Esophagus squamous epithelium (tissue), 5 donors: ENCODE data around the gene GLP1R. TPM values are rescaled to one million over a fixed set of nuclear protein-coding genes. Genes with fewer than 3 reads are reported as not detected.

Experiments used
- DNase-seq: peaks from one replicate; lab custom pipeline; 2025; lab: John Stamatoyannopoulos, UW
- H3K27ac ChIP-seq, 4 donors: fragments of 200-600 bp; sonication (generic); one replicate each; pipeline ENCODE4 v1.5.1; 2016 to 2019; ENCODE audit warnings: mild to moderate bottlenecking in 1 of 4
- H3K27me3 ChIP-seq, 4 donors: fragments of 200-600 bp; sonication (generic); 1 replicate in 3 of 4; 2 replicates in 1 of 4; pipeline versions ENCODE4 v1.5.1 to v1.6.0; 2017 to 2021; ENCODE audit warnings: antibody characterized with exemption in 1 of 4
- H3K36me3 ChIP-seq, 3 donors: fragments of 200-600 bp; sonication (generic); one replicate each; pipeline ENCODE4 v1.5.1; 2016 to 2019
- H3K4me1 ChIP-seq, 3 donors: fragments of 200-600 bp; sonication (generic); one replicate each; pipeline ENCODE4 v1.5.1; 2017 to 2019
- H3K4me3 ChIP-seq, 4 donors: fragments of 200-600 bp; sonication (generic); 1 replicate in 3 of 4; 2 replicates in 1 of 4; pipeline ENCODE4 v1.5.1; 2016 to 2019; ENCODE audit warnings: mild to moderate bottlenecking in 2 of 4, moderate library complexity in 1 of 4
- H3K9me3 ChIP-seq, 3 donors: fragments of 200-600 bp; sonication (generic); one replicate each; pipeline ENCODE4 v1.5.1; 2016 to 2019
- POLR2A ChIP-seq, 4 donors: fragments of 450-650 bp; IDR thresholded peaks; one replicate each; pipeline ENCODE4 v1.6.1; 2017; ENCODE audit warnings: antibody characterized with exemption in 4 of 4, mild to moderate bottlenecking in 4 of 4, moderate library complexity in 3 of 4
- WGBS, 2 donors: methylation state at CpG; one replicate each; pipeline ENCODE4 v1.1.5; 2018; 5-methylcytosine and 5-hydroxymethylcytosine counted together
- intact Hi-C: fragments of 100-400 bp; cut with DNase I; formaldehyde crosslinking; loops from one replicate; pipeline ENCODE4 v1.15.0; 2022
- total RNA-seq, 4 donors: library from RNA; depleted of rRNA; stranded (reverse); fragments of >200 nt; gene quantifications; one replicate each; pipeline ENCODE4 v1.1.0, GENCODE V29; 2016
- TF ChIP-seq, protein P1 (sequence below), 6 experiments: fragments of 450-650 bp in 4 of 6; fragments of 200-600 bp in 2 of 6; sonication (generic) in 2 of 6; IDR thresholded peaks; one replicate each; pipeline ENCODE4 v1.5.1; 2016 to 2019; ENCODE audit warnings: antibody characterized with exemption in 6 of 6, mild to moderate bottlenecking in 4 of 6, moderate library complexity in 4 of 6
- donor health status: DM: yes; HTN: yes; CAD: no.

GLP1R gene
- total RNA-seq, 4 donors from 2014 or later, result under 0.01 to 0.15 TPM; not detected in 2

DNA sequence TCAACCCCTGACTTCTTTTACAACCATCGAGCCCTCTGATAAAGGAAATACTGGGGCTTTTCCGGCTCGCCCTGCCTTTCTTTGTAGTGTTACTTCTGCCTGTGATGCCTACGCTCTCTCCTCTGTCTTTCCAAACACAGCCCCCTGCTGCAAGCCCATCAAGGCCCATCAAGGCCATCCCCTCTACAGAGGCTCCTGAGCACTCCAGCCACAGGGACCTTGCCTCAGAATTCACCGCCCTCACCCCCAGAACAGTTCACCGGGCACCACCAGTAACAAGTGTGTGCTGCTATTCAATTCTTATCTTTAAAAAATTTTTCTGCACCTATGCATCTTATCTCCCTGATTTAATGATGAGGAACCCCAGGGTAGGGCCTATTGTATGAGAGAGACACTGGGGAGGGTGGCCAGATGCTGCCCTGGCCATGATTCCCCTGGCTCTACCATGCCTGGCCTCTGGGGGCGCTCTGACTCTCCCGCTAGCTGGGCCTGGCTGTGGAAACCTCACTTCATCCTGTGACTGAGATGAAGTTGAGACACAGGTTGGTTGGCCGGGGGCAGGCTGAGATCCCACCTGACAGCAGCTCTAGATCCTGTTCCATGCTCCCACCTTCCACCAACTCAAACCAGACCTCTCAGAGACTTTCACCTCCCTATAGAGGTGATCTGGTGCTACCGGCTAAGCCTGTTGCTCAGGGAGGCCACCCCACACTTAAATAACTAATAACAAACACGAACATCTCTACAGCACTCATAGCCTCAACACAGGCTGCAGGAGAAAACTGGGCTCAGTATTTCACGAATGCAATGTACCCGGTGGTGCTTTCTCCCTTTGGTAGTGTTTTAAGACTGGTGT lies 19.2 kb upstream of the GLP1R start:
- no peak overlapping the region for H3K4me3 ChIP-seq
- WGBS, 2 donors, result 81 to 82% methylated on average over 10 to 12 of the region's 13 CpGs
- no peak for DNase-seq
- TF ChIP-seq, protein P1, sequence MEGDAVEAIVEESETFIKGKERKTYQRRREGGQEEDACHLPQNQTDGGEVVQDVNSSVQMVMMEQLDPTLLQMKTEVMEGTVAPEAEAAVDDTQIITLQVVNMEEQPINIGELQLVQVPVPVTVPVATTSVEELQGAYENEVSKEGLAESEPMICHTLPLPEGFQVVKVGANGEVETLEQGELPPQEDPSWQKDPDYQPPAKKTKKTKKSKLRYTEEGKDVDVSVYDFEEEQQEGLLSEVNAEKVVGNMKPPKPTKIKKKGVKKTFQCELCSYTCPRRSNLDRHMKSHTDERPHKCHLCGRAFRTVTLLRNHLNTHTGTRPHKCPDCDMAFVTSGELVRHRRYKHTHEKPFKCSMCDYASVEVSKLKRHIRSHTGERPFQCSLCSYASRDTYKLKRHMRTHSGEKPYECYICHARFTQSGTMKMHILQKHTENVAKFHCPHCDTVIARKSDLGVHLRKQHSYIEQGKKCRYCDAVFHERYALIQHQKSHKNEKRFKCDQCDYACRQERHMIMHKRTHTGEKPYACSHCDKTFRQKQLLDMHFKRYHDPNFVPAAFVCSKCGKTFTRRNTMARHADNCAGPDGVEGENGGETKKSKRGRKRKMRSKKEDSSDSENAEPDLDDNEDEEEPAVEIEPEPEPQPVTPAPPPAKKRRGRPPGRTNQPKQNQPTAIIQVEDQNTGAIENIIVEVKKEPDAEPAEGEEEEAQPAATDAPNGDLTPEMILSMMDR (IDR thresholded peaks at IDR 0.05), result peak; percentile 11 to 47 (median 26)
- TF ChIP-seq POLR2A (IDR thresholded peaks at IDR 0.05), result no peak
- peaks cover 0 to 72% (median 0%) of the 10 kb centered on the region in 4 donors for H3K27me3 ChIP-seq
- H3K36me3 ChIP-seq, result no peaks in the 10 kb centered on the region
- no peaks in the 10 kb centered on the region for H3K4me1 ChIP-seq
- H3K9me3 ChIP-seq, result no peaks in the 10 kb centered on the region
- intact Hi-C loops, result no loop called here
- H3K27ac ChIP-seq, result no peak overlapping the region

DNA sequence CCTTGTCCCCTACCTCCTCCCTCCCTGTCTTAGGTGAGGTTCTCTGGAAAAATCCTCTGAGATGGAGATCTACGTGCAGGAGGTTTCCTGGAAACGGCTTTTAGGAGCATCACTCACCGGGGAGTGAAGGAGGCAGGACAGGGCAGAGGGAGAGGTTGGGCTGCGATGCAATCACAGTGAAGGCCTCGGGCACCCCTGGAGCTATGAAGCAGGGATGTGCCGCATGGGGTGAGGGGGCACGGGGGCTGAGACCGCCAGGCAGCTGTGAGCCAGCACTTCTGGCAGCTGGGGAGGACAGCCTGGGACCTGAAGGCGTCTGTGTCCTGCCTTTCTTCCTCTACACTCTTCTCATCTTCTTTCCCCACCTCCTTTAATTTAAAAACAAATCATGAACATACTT lies 12.9 kb upstream of the GLP1R start:
- no peaks in the 10 kb centered on the region for H3K4me1 ChIP-seq
- no peaks in the 10 kb centered on the region for H3K36me3 ChIP-seq
- WGBS, 2 donors, result 46 to 56% methylated on average over 4 to 8 of the region's 9 CpGs
- intact Hi-C loops, result no loop called here
- TF ChIP-seq POLR2A (IDR thresholded peaks at IDR 0.05), result no peak
- TF ChIP-seq, protein P1 (IDR thresholded peaks at IDR 0.05), result no peak
- no peak overlapping the region for H3K4me3 ChIP-seq
- no peak for DNase-seq
- H3K27me3 ChIP-seq, result peaks cover 0 to 88% (median 2%) of the 10 kb centered on the region in 4 donors
- H3K27ac ChIP-seq, result no peak overlapping the region
- no peaks in the 10 kb centered on the region for H3K9me3 ChIP-seq

DNA sequence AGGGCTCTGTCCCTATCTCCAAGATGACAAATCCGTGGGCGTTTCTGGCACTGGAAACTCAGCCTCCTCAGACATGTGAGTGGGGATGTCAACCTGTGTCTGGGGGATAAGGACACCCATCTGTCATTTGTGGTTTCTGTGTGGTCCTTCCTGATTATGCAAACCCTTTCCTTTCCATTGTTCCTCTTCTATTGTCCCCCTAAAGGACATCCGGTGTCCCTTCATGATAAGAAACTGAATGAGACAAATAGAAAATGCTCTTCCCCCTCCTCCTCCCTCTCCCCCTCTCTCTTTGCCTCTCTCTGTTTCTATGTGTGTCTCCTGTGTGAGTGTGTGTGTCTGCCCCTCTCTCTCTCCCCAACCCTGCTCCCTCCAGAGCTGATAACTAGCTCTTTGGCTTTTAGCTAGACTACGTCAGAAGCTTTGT lies 11.5 kb upstream of the GLP1R start:
- WGBS, 2 donors, result 36 to 51% methylated on average over 4 of the region's 4 CpGs

DNA sequence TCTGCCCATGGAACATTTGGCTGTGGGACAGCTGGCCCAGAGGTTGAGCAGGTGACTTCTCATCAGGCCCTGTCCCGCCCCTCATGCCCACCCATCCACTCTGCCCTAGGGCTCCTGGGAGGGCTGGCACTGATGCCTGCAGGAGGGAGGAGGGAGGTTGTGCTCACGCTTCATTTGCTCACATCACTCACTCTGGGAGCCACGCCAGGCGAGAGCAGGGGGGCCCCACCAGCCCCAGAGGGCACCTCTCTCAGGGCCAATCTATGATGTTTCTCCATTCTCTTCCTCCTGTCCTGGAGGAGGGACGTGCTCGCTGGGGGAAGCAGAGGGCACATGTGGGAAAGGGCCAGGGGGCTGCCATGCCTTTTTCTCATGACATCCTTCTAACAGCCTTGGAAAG lies 10.9 kb upstream of the GLP1R start:
- intact Hi-C loops, result no loop called here
- no peak for DNase-seq
- Histone ChIP-seq H3K4me1 (no peaks in the 10 kb centered on the region), H3K27ac (no peak overlapping the region), H3K27me3 (peaks cover 0 to 97% (median 2%) of the 10 kb centered on the region in 4 donors), H3K9me3 (no peaks in the 10 kb centered on the region), H3K4me3 (no peak overlapping the region), H3K36me3 (no peaks in the 10 kb centered on the region)
- WGBS, 2 donors, result 13 to 41% methylated on average over 3 to 5 of the region's 6 CpGs
- TF ChIP-seq POLR2A (IDR thresholded peaks at IDR 0.05), result no peak
- TF ChIP-seq, protein P1 (IDR thresholded peaks at IDR 0.05), result no peak

More for the DNA sequence above, 11.5 kb upstream of the GLP1R start:
- DNase-seq, result no peak
- Histone ChIP-seq H3K4me3 (no peak overlapping the region), H3K27ac (no peak overlapping the region), H3K36me3 (no peaks in the 10 kb centered on the region), H3K9me3 (no peaks in the 10 kb centered on the region), H3K27me3 (peaks cover 0 to 91% (median 2%) of the 10 kb centered on the region in 4 donors), H3K4me1 (no peaks in the 10 kb centered on the region)
- TF ChIP-seq, protein P1 (IDR thresholded peaks at IDR 0.05), result no peak
- TF ChIP-seq POLR2A (IDR thresholded peaks at IDR 0.05), result no peak
- intact Hi-C loops, result no loop called here

DNA sequence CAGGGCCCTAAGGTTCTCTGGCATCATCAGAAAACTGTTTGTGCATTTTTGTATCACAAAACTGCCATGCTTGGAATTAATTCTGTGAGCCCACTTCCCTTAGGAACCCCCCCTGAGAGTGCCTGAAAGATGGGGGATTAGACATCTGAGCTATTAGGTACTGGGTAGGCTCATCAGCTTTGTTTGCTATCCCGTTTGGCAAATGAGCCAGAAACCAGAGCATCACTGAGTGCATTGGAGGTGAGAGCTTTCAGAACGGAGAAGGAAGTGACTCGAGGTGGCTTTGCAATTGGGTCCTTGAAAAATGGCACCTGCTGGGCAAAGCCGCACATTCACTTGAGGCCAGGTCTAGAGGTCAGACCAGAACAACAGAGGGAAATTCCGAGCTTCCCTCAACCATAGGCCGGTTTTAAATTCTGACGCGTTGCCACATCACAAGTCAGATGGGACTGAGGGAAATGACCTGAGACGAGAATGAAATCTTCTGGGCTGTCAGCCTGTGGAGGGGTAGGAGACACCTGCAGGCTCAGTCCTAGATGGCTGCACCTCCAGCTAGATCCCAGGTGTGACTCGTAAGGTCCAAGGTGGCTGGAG lies 8.4 kb upstream of the GLP1R start:
- WGBS, 2 donors, result 81 to 82% methylated on average over 9 to 10 of the region's 10 CpGs
- peaks cover 0 to 89% (median 2%) of the 10 kb centered on the region in 4 donors for H3K27me3 ChIP-seq
- no peaks in the 10 kb centered on the region for H3K4me1 ChIP-seq
- no peak for DNase-seq
- no peak overlapping the region for H3K4me3 ChIP-seq
- intact Hi-C loops, result no loop called here
- no peaks in the 10 kb centered on the region for H3K36me3 ChIP-seq
- no peak for TF ChIP-seq POLR2A (IDR thresholded peaks at IDR 0.05)
- TF ChIP-seq, protein P1 (IDR thresholded peaks at IDR 0.05), result no peak
- H3K27ac ChIP-seq, result no peak overlapping the region
- no peaks in the 10 kb centered on the region for H3K9me3 ChIP-seq
